Measurements from ENCODE around the gene DGLUCY.

DGLUCY gene

DNA sequence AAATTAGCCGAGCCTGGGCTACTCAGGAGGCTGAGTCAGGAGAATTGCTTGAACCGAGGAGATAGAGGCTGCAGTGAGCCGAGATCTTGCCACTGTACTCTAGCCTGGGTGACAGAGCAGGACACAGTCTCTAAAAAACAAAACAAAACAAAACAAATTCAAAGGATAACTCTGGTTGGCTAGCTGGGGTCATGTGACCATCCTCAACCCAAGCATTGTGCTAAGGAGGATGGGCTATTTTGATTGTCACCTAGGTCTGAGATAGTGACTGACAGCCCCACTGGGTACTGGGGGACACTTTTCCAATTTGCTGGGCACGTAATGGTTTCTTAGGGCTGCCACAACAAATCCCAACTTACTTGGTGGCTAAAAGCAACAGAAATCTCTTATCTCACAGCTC is 11.9 kb downstream of the DGLUCY start:
- no peak overlapping the region for H3K4me3 ChIP-seq (ENCODE audit: low read depth in 1 of 2, low read length in 2 of 2)
- H2AFZ ChIP-seq (ENCODE audit: low read depth, low read length) = no peak overlapping the region
- ATAC-seq (ENCODE audit: insufficient read depth, low read depth) = no peak
- peaks cover 44% of the 10 kb centered on the region for H3K36me3 ChIP-seq (ENCODE audit: insufficient read depth, low read length)
- TF ChIP-seq, protein P1, sequence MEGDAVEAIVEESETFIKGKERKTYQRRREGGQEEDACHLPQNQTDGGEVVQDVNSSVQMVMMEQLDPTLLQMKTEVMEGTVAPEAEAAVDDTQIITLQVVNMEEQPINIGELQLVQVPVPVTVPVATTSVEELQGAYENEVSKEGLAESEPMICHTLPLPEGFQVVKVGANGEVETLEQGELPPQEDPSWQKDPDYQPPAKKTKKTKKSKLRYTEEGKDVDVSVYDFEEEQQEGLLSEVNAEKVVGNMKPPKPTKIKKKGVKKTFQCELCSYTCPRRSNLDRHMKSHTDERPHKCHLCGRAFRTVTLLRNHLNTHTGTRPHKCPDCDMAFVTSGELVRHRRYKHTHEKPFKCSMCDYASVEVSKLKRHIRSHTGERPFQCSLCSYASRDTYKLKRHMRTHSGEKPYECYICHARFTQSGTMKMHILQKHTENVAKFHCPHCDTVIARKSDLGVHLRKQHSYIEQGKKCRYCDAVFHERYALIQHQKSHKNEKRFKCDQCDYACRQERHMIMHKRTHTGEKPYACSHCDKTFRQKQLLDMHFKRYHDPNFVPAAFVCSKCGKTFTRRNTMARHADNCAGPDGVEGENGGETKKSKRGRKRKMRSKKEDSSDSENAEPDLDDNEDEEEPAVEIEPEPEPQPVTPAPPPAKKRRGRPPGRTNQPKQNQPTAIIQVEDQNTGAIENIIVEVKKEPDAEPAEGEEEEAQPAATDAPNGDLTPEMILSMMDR (IDR thresholded peaks at IDR 0.05; ENCODE audit: borderline replicate concordance, extremely low read depth, low read length, poor library complexity, severe bottlenecking) = no peak
- no peak for TF ChIP-seq EZH2 (IDR thresholded peaks at IDR 0.05; ENCODE audit: borderline replicate concordance, low read depth, low read length, severe bottlenecking)
- no peak overlapping the region for H3K27ac ChIP-seq (ENCODE audit: low read length)
- peaks cover 20% of the 10 kb centered on the region; the same call in 1 of the 2 replicates for H4K20me1 ChIP-seq (ENCODE audit: insufficient read depth, low read length)
- no peaks in the 10 kb centered on the region for H3K9me3 ChIP-seq (ENCODE audit: insufficient read depth, low read length, severe bottlenecking)
- no peak overlapping the region for H3K4me2 ChIP-seq (ENCODE audit: insufficient read depth, low read length)
- peaks cover 47% of the 10 kb centered on the region for H3K79me2 ChIP-seq (ENCODE audit: insufficient read depth, low read length)
- H3K27me3 ChIP-seq (ENCODE audit: insufficient read depth, low read length, poor library complexity) = no peaks in the 10 kb centered on the region
- peaks cover under 1% of the 10 kb centered on the region; the same call in 1 of the 2 replicates for H3K4me1 ChIP-seq (ENCODE audit: insufficient read depth, low read length)
- DNase-seq = no peak
- no peak overlapping the region for H3K9ac ChIP-seq (ENCODE audit: low read depth, low read length)

DNA sequence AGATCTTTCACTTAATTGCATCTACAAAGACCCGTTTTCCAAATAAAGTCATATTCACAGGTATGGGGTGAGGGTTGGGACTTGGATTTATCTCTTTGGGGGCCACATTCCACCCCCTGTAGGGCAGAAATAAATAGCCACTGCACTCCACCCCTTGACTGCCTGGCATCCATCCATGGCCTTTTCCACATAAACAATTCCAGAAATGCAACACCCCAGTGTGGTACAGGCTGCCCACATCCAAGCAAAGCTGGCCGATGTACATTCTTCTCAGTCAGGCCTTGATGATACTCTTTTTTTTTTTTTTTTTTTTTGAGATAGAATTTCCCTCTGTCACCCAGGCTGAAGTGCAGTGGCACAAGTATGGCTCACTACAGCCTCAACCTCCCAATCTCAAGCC is 12.9 kb downstream of the DGLUCY start:
- DNase-seq (no peak), ATAC-seq (ENCODE audit: insufficient read depth, low read depth) (no peak)
- no peaks in the 10 kb centered on the region for H3K9me3 ChIP-seq (ENCODE audit: insufficient read depth, low read length, severe bottlenecking)
- H3K27me3 ChIP-seq (ENCODE audit: insufficient read depth, low read length, poor library complexity) = no peaks in the 10 kb centered on the region
- H3K36me3 ChIP-seq (ENCODE audit: insufficient read depth, low read length) = peaks cover 46% of the 10 kb centered on the region
- H2AFZ ChIP-seq (ENCODE audit: low read depth, low read length) = no peak overlapping the region
- TF ChIP-seq, protein P1 (IDR thresholded peaks at IDR 0.05; ENCODE audit: borderline replicate concordance, extremely low read depth, low read length, poor library complexity, severe bottlenecking) = no peak
- no peak for TF ChIP-seq EZH2 (IDR thresholded peaks at IDR 0.05; ENCODE audit: borderline replicate concordance, low read depth, low read length, severe bottlenecking)
- no peak overlapping the region for H3K9ac ChIP-seq (ENCODE audit: low read depth, low read length)
- no peak overlapping the region for H3K27ac ChIP-seq (ENCODE audit: low read length)
- no peaks in the 10 kb centered on the region for H3K4me1 ChIP-seq (ENCODE audit: insufficient read depth, low read length)
- H4K20me1 ChIP-seq (ENCODE audit: insufficient read depth, low read length) = peaks cover 14% of the 10 kb centered on the region; the same call in 1 of the 2 replicates
- no peak overlapping the region for H3K4me2 ChIP-seq (ENCODE audit: insufficient read depth, low read length)
- peaks cover 39% of the 10 kb centered on the region for H3K79me2 ChIP-seq (ENCODE audit: insufficient read depth, low read length)
- no peak overlapping the region for H3K4me3 ChIP-seq (ENCODE audit: low read depth in 1 of 2, low read length in 2 of 2)

GRCh38 chr14:91127401-91127801 is 13.5 kb downstream of the DGLUCY start:
- Histone ChIP-seq H3K4me3 (ENCODE audit: low read depth in 1 of 2, low read length in 2 of 2) (no peak overlapping the region), H3K36me3 (ENCODE audit: insufficient read depth, low read length) (peaks cover 52% of the 10 kb centered on the region), H3K9ac (ENCODE audit: low read depth, low read length) (no peak overlapping the region), H4K20me1 (ENCODE audit: insufficient read depth, low read length) (peaks cover 13% of the 10 kb centered on the region; the same call in 1 of the 2 replicates), H3K79me2 (ENCODE audit: insufficient read depth, low read length) (peaks cover 35% of the 10 kb centered on the region), H2AFZ (ENCODE audit: low read depth, low read length) (no peak overlapping the region), H3K4me1 (ENCODE audit: insufficient read depth, low read length) (no peaks in the 10 kb centered on the region), H3K4me2 (ENCODE audit: insufficient read depth, low read length) (no peak overlapping the region), H3K27ac (ENCODE audit: low read length) (no peak overlapping the region), H3K27me3 (ENCODE audit: insufficient read depth, low read length, poor library complexity) (no peaks in the 10 kb centered on the region), H3K9me3 (ENCODE audit: insufficient read depth, low read length, severe bottlenecking) (no peaks in the 10 kb centered on the region)
- ATAC-seq (ENCODE audit: insufficient read depth, low read depth) (no peak), DNase-seq (no peak)
- TF ChIP-seq, protein P1 (IDR thresholded peaks at IDR 0.05; ENCODE audit: borderline replicate concordance, extremely low read depth, low read length, poor library complexity, severe bottlenecking) = no peak
- no peak for TF ChIP-seq EZH2 (IDR thresholded peaks at IDR 0.05; ENCODE audit: borderline replicate concordance, low read depth, low read length, severe bottlenecking)

- H3K4me2 ChIP-seq (ENCODE audit: insufficient read depth, low read length) = no peak overlapping the region
- no peak overlapping the region for H3K4me3 ChIP-seq (ENCODE audit: low read depth in 1 of 2, low read length in 2 of 2)
- peaks cover 36% of the 10 kb centered on the region for H3K79me2 ChIP-seq (ENCODE audit: insufficient read depth, low read length)
- DNase-seq (no peak), ATAC-seq (ENCODE audit: insufficient read depth, low read depth) (no peak)
- H4K20me1 ChIP-seq (ENCODE audit: insufficient read depth, low read length) = peaks cover 13% of the 10 kb centered on the region; the same call in 1 of the 2 replicates
- H3K27me3 ChIP-seq (ENCODE audit: insufficient read depth, low read length, poor library complexity) = no peaks in the 10 kb centered on the region
- no peak overlapping the region for H3K27ac ChIP-seq (ENCODE audit: low read length)
- TF ChIP-seq EZH2 (IDR thresholded peaks at IDR 0.05; ENCODE audit: borderline replicate concordance, low read depth, low read length, severe bottlenecking) = no peak
- TF ChIP-seq, protein P1 (IDR thresholded peaks at IDR 0.05; ENCODE audit: borderline replicate concordance, extremely low read depth, low read length, poor library complexity, severe bottlenecking) = no peak
- no peak overlapping the region for H3K9ac ChIP-seq (ENCODE audit: low read depth, low read length)
- no peaks in the 10 kb centered on the region for H3K4me1 ChIP-seq (ENCODE audit: insufficient read depth, low read length)
- H2AFZ ChIP-seq (ENCODE audit: low read depth, low read length) = no peak overlapping the region
- peaks cover 54% of the 10 kb centered on the region for H3K36me3 ChIP-seq (ENCODE audit: insufficient read depth, low read length)
- no peaks in the 10 kb centered on the region for H3K9me3 ChIP-seq (ENCODE audit: insufficient read depth, low read length, severe bottlenecking)
Observed at GRCh38 chr14:91127924-91128323, 14.1 kb downstream of the DGLUCY start.

Data from DND-41 (cell line).